Embryonic facial prominence (tissue), 1 donor: Measurements from ENCODE around the gene OR2M2.

Experiments used
- DNase-seq: peaks from one replicate; pipeline ENCODE4 v3.0.0-alpha.2; 2016; ENCODE audit errors: extremely low spot score

OR2M2 gene

GRCh38 chr1:248174521-248174920, at the start of gene OR2M2:
TSS of gene OR2M2 (plus strand) at chr1:248174821. CDS start at chr1:248179986, 5,165 bp downstream.
- DNase-seq = no peak

- no peak for DNase-seq
These were observed 47.0 kb upstream of the OR2M2 start for GRCh38 chr1:248127653-248128052.

- DNase-seq = no peak
These were observed 37.8 kb upstream of the OR2M2 start for GRCh38 chr1:248136811-248137210.

- no peak for DNase-seq
These were observed 33.8 kb upstream of the OR2M2 start for GRCh38 chr1:248140846-248141245.

- no peak for DNase-seq
These were observed 31.3 kb upstream of the OR2M2 start for GRCh38 chr1:248143311-248143710.

GRCh38 chr1:248144513-248145198, 30.0 kb upstream of the OR2M2 start, which contains the start of gene OR2M5:
TSS of gene OR2M5 (plus strand) at chr1:248145148. CDS start at chr1:248145148, 0 bp downstream.
- DNase-seq = no peak

- no peak for DNase-seq
These were observed 22.4 kb upstream of the OR2M2 start for GRCh38 chr1:248152056-248152827.

GRCh38 chr1:248155927-248156326, 18.7 kb upstream of the OR2M2 start:
- DNase-seq = no peak

GRCh38 chr1:248158758-248159157, 15.9 kb upstream of the OR2M2 start:
- DNase-seq = no peak

- DNase-seq = no peak
These were observed 10.6 kb upstream of the OR2M2 start for GRCh38 chr1:248164031-248164430.

GRCh38 chr1:248165186-248165585, 9.4 kb upstream of the OR2M2 start:
- DNase-seq = no peak

- DNase-seq = no peak
These were observed 9.4 kb downstream of the OR2M2 start for GRCh38 chr1:248183996-248184395.

GRCh38 chr1:248187363-248187762, 12.7 kb downstream of the OR2M2 start:
- DNase-seq = no peak

- DNase-seq = no peak
These were observed 14.4 kb downstream of the OR2M2 start for GRCh38 chr1:248189026-248189425.

- no peak for DNase-seq
These were observed 19.5 kb downstream of the OR2M2 start for GRCh38 chr1:248194117-248194516.

GRCh38 chr1:248196965-248197364, 22.3 kb downstream of the OR2M2 start, which contains the start of gene OR2M3:
TSS of gene OR2M3 (plus strand) at chr1:248197265. CDS start at chr1:248203068, 5,803 bp downstream.
- DNase-seq = no peak

GRCh38 chr1:248215880-248216279, 41.3 kb downstream of the OR2M2 start:
- DNase-seq = no peak

GRCh38 chr1:248225537-248225936, 50.9 kb downstream of the OR2M2 start:
- no peak for DNase-seq

- DNase-seq = no peak
These were observed 54.8 kb downstream of the OR2M2 start for GRCh38 chr1:248229360-248229908.
